IPS DF 4.7 (cell line): Measurements from ENCODE around the gene RPL13A.
"Not testable (repeated sequence)": the region's sequence is repeated elsewhere in the genome, so short reads cannot be mapped to it uniquely, and the experiment has no call there.

Experiments used
- DNase-seq: peaks from one replicate; pipeline ENCODE4 v3.0.0-alpha.2; 2013; ENCODE audit warnings: low spot score; ENCODE audit errors: extremely low read depth

The RPL13A gene

GRCh38 chr19:49455773-49456172 lies 31.6 kb upstream of the RPL13A start:
- no peak for DNase-seq

- DNase-seq = no peak
Measured at GRCh38 chr19:49456326-49456725, 31.1 kb upstream of the RPL13A start.

- DNase-seq = no peak
Measured at GRCh38 chr19:49458567-49458903, 28.9 kb upstream of the RPL13A start.

- no peak for DNase-seq
Measured at GRCh38 chr19:49459388-49459787, 28.0 kb upstream of the RPL13A start.

GRCh38 chr19:49461130-49461529 lies 26.3 kb upstream of the RPL13A start:
- not testable (repeated sequence) for DNase-seq

- no peak for DNase-seq
Measured at GRCh38 chr19:49461656-49462055, 25.8 kb upstream of the RPL13A start.

- no peak for DNase-seq
Measured at GRCh38 chr19:49462492-49462891, 24.9 kb upstream of the RPL13A start.

GRCh38 chr19:49463960-49464740 lies 23.3 kb upstream of the RPL13A start:
- DNase-seq = no peak

GRCh38 chr19:49465371-49465770 lies 22.0 kb upstream of the RPL13A start:
- no peak for DNase-seq

GRCh38 chr19:49468199-49468598 lies 19.2 kb upstream of the RPL13A start:
- DNase-seq = no peak

- peak; percentile 82 for DNase-seq
Measured at GRCh38 chr19:49468746-49469447, 18.5 kb upstream of the RPL13A start.

- DNase-seq = no peak
Measured at GRCh38 chr19:49469828-49470614, 17.4 kb upstream of the RPL13A start.

GRCh38 chr19:49470615-49470978 lies 16.8 kb upstream of the RPL13A start:
- no peak for DNase-seq

- DNase-seq = no peak
Measured at GRCh38 chr19:49472936-49473335, 14.5 kb upstream of the RPL13A start.

- not testable (repeated sequence) for DNase-seq
Measured at GRCh38 chr19:49473501-49473867, 13.9 kb upstream of the RPL13A start.

- no peak for DNase-seq
Measured at GRCh38 chr19:49473868-49474541, 13.4 kb upstream of the RPL13A start, which contains the start of gene FLT3LG. TSS of gene FLT3LG (plus strand) at chr19:49474215. CDS start at chr19:49474640, 425 bp downstream.

- DNase-seq = no peak
Measured at GRCh38 chr19:49474542-49474924, 12.9 kb upstream of the RPL13A start.

GRCh38 chr19:49475191-49475917 lies 12.1 kb upstream of the RPL13A start:
- DNase-seq = no peak

GRCh38 chr19:49475995-49476880 lies 11.2 kb upstream of the RPL13A start:
- DNase-seq = no peak
